Epithelial cell of prostate (primary cell): Measurements from ENCODE around the gene IL10.

Experiments used
- DNase-seq: peaks from one replicate; pipeline ENCODE4 v3.0.0-alpha.2; 2011; ENCODE audit warnings: low read depth, low spot score
- H3K27ac ChIP-seq: fragments of 450-650 bp; 2 replicates; pipeline ENCODE4 v1.5.1; 2017; ENCODE audit warnings: mild to moderate bottlenecking

Gene IL10

GRCh38 chr1:206738370-206739366 lies 33.6 kb downstream of the IL10 start:
- H3K27ac ChIP-seq = no peak overlapping the region
- no peak for DNase-seq

- no peak for DNase-seq
Observed at GRCh38 chr1:206737729-206738201, 34.5 kb downstream of the IL10 start.

GRCh38 chr1:206736878-206737728 lies 35.2 kb downstream of the IL10 start:
- DNase-seq = no peak
- H3K27ac ChIP-seq = no peak overlapping the region

More at GRCh38 chr1:206737729-206738201, 34.5 kb downstream of the IL10 start:
- H3K27ac ChIP-seq = no peak overlapping the region

- H3K27ac ChIP-seq = no peak overlapping the region
- DNase-seq = no peak
Observed at GRCh38 chr1:206735553-206736031, 36.7 kb downstream of the IL10 start.

GRCh38 chr1:206734499-206735142 lies 37.7 kb downstream of the IL10 start:
- no peak overlapping the region for H3K27ac ChIP-seq
- DNase-seq = no peak

GRCh38 chr1:206732992-206733391 lies 39.3 kb downstream of the IL10 start:
- no peak overlapping the region for H3K27ac ChIP-seq
- no peak for DNase-seq

GRCh38 chr1:206732508-206732907 lies 39.8 kb downstream of the IL10 start:
- DNase-seq = no peak

GRCh38 chr1:206729507-206729906 lies 42.8 kb downstream of the IL10 start:
- DNase-seq = no peak

More at GRCh38 chr1:206732508-206732907, 39.8 kb downstream of the IL10 start:
- H3K27ac ChIP-seq = no peak overlapping the region

GRCh38 chr1:206729050-206729449 lies 43.2 kb downstream of the IL10 start:
- DNase-seq = no peak
- H3K27ac ChIP-seq = no peak overlapping the region

More at GRCh38 chr1:206729507-206729906, 42.8 kb downstream of the IL10 start:
- no peak overlapping the region for H3K27ac ChIP-seq

GRCh38 chr1:206728697-206728987 lies 43.7 kb downstream of the IL10 start:
- DNase-seq = no peak

GRCh38 chr1:206727981-206728696 lies 44.2 kb downstream of the IL10 start:
- no peak for DNase-seq
- H3K27ac ChIP-seq = no peak overlapping the region

More at GRCh38 chr1:206728697-206728987, 43.7 kb downstream of the IL10 start:
- no peak overlapping the region for H3K27ac ChIP-seq

- no peak for DNase-seq
- H3K27ac ChIP-seq = no peak overlapping the region
Observed at GRCh38 chr1:206725109-206725963, 47.0 kb downstream of the IL10 start.

GRCh38 chr1:206723805-206724472 lies 48.4 kb downstream of the IL10 start:
- no peak overlapping the region for H3K27ac ChIP-seq
- no peak for DNase-seq

- H3K27ac ChIP-seq = no peak overlapping the region
- DNase-seq = no peak
Observed at GRCh38 chr1:206723462-206723804, 48.9 kb downstream of the IL10 start.

- no peak overlapping the region for H3K27ac ChIP-seq
- no peak for DNase-seq
Observed at GRCh38 chr1:206722751-206723461, 49.4 kb downstream of the IL10 start.

GRCh38 chr1:206721454-206721853 lies 50.8 kb downstream of the IL10 start:
- H3K27ac ChIP-seq = no peak overlapping the region
- DNase-seq = no peak

- no peak overlapping the region for H3K27ac ChIP-seq
- no peak for DNase-seq
Observed at GRCh38 chr1:206719169-206719839, 53.0 kb downstream of the IL10 start.
